DOHH2 (cell line): ENCODE data around the gene TVP23A.

Source experiments
- H3F3A ChIP-seq: fragments of 200-600 bp; sonication (generic), shearing (Covaris generic); 2 replicates; pipeline ENCODE4 v1.6.0; 2016; ENCODE audit warnings: antibody characterized with exemption, mild to moderate bottlenecking; ENCODE audit not compliant: control insufficient read depth, insufficient read depth
- H3K27ac ChIP-seq: fragments of 200-600 bp; sonication (generic); 2 replicates; pipeline ENCODE4 v1.5.1; 2014; ENCODE audit warnings: low read depth, mild to moderate bottlenecking, low read length, moderate library complexity
- H3K27me3 ChIP-seq: fragments of 200-600 bp; sonication (generic); 2 replicates; pipeline ENCODE4 v1.6.1; 2014; ENCODE audit warnings: mild to moderate bottlenecking, low read length, mixed read lengths; ENCODE audit not compliant: control insufficient read depth
- H3K36me3 ChIP-seq: fragments of 200-600 bp; sonication (generic); 2 replicates; pipeline ENCODE4 v1.6.1; 2014; ENCODE audit warnings: mild to moderate bottlenecking, low read length, moderate library complexity, mixed read lengths; ENCODE audit not compliant: control insufficient read depth
- H3K4me1 ChIP-seq: fragments of 200-600 bp; sonication (generic); 2 replicates; pipeline ENCODE4 v1.6.1; 2014; ENCODE audit warnings: mild to moderate bottlenecking, low read length, mixed read lengths; ENCODE audit not compliant: control insufficient read depth
- H3K4me2 ChIP-seq: fragments of 200-600 bp; sonication (generic); 2 replicates; pipeline ENCODE4 v1.6.0; 2014; ENCODE audit warnings: mild to moderate bottlenecking, low read length, moderate library complexity
- H3K4me3 ChIP-seq: fragments of 200-600 bp; sonication (generic); 2 replicates; pipeline ENCODE4 v1.5.1; 2014; ENCODE audit warnings: mild to moderate bottlenecking, low read length, mixed read lengths
- H3K79me2 ChIP-seq: fragments of 200-600 bp; sonication (generic); 2 replicates; pipeline ENCODE4 v1.6.1; 2014; ENCODE audit warnings: mild to moderate bottlenecking, low read length, mixed read lengths; ENCODE audit not compliant: control insufficient read depth
- H3K9me2 ChIP-seq: fragments of 200-600 bp; sonication (generic); replicated peaks from 2 replicates; pipeline ENCODE4 v1.6.1; 2014; ENCODE audit warnings: mild to moderate bottlenecking, low read length, mixed read lengths; ENCODE audit not compliant: control insufficient read depth
- H3K9me3 ChIP-seq: fragments of 200-600 bp; sonication (generic); 2 replicates; pipeline ENCODE4 v1.6.1; 2014; ENCODE audit warnings: antibody characterized with exemption, low read length, mixed read lengths; ENCODE audit not compliant: control insufficient read depth, insufficient read depth
- H4K20me1 ChIP-seq: fragments of 200-600 bp; sonication (generic); 2 replicates; pipeline ENCODE4 v1.6.0; 2014; ENCODE audit warnings: low read depth, mild to moderate bottlenecking, antibody characterized with exemption, low read length, moderate library complexity; ENCODE audit not compliant: control insufficient read depth, insufficient read depth
- EZH2phosphoT487 ChIP-seq: fragments of 200-600 bp; sonication (generic); IDR thresholded peaks from 2 replicates; pipeline ENCODE4 v1.6.1; 2017; ENCODE audit warnings: borderline replicate concordance, mild to moderate bottlenecking, antibody characterized with exemption, low read length, moderate library complexity, mixed read lengths
- TF ChIP-seq, protein P1 (sequence below): fragments of 200-600 bp; sonication (generic); IDR thresholded peaks from one replicate; pipeline ENCODE4 v1.5.1; 2014; ENCODE audit warnings: antibody characterized with exemption, mild to moderate bottlenecking, low read depth, low read length; ENCODE audit not compliant: poor library complexity, severe bottlenecking

TVP23A gene

DNA sequence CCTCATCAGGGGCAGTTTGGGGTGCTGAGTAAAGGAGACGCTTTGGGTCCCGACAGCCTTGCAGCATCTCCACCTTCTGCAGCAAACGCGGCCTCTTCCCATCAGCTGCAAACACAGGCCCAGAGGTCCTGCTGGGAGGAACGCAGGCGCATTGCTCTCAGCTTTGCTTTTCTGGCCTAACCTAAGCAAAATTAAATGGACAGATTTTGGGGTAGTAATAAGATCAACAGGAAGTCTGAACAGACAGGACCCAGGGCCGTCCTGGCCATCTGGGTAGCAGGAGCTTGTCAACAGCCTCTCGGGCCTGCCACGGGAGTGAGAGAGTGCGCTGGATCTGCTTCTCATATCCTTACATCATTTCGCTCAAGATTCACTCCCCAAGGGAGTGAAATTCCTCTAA, 67.8 kb downstream of the TVP23A start:
- no peak for TF ChIP-seq EZH2phosphoT487
- TF ChIP-seq, protein P1, sequence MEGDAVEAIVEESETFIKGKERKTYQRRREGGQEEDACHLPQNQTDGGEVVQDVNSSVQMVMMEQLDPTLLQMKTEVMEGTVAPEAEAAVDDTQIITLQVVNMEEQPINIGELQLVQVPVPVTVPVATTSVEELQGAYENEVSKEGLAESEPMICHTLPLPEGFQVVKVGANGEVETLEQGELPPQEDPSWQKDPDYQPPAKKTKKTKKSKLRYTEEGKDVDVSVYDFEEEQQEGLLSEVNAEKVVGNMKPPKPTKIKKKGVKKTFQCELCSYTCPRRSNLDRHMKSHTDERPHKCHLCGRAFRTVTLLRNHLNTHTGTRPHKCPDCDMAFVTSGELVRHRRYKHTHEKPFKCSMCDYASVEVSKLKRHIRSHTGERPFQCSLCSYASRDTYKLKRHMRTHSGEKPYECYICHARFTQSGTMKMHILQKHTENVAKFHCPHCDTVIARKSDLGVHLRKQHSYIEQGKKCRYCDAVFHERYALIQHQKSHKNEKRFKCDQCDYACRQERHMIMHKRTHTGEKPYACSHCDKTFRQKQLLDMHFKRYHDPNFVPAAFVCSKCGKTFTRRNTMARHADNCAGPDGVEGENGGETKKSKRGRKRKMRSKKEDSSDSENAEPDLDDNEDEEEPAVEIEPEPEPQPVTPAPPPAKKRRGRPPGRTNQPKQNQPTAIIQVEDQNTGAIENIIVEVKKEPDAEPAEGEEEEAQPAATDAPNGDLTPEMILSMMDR, result no peak
- H3K4me1 ChIP-seq, result peaks cover 17% of the 10 kb centered on the region

DNA sequence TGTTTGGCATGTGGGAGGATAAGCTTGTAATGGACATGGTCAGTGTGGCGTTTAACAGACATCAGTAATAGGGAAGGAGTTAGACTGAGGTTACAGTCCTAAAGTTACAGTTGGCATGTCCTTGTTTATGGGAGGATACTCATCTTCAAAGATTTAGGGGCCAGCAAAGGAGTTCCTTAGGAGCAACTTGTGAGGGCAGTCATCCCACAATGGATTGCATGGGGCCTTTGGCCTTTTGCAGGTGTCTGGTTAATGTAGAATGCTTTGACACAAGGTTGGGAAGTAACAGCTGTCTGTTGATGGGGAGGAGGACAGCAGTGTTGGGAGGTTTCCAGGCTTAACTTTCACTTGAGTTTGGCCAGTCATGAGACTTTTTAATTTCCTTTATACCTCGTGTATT, 72.8 kb downstream of the TVP23A start:
- no peaks in the 10 kb centered on the region for H3K9me2 ChIP-seq
- peaks cover 47% of the 10 kb centered on the region for H3K36me3 ChIP-seq
- peaks cover 22% of the 10 kb centered on the region for H3K79me2 ChIP-seq
- H3K4me3 ChIP-seq, result no peak overlapping the region
- H3K9me3 ChIP-seq, result no peaks in the 10 kb centered on the region
- peaks cover 5% of the 10 kb centered on the region for H3F3A ChIP-seq
- no peak for TF ChIP-seq EZH2phosphoT487
- TF ChIP-seq, protein P1, result no peak
- no peaks in the 10 kb centered on the region for H4K20me1 ChIP-seq
- H3K27me3 ChIP-seq, result no peaks in the 10 kb centered on the region
- H3K4me1 ChIP-seq, result peaks cover 42% of the 10 kb centered on the region
- H3K27ac ChIP-seq, result no peak overlapping the region
- H3K4me2 ChIP-seq, result no peak overlapping the region

More for the DNA sequence above, 67.8 kb downstream of the TVP23A start:
- Histone ChIP-seq H3K36me3 (peaks cover 53% of the 10 kb centered on the region), H3K4me2 (no peak overlapping the region), H4K20me1 (no peaks in the 10 kb centered on the region), H3K4me3 (no peak overlapping the region), H3K27me3 (no peaks in the 10 kb centered on the region), H3K9me3 (no peaks in the 10 kb centered on the region), H3K79me2 (peaks cover 6% of the 10 kb centered on the region), H3F3A (peaks cover 5% of the 10 kb centered on the region), H3K9me2 (no peaks in the 10 kb centered on the region), H3K27ac (no peak overlapping the region)

DNA sequence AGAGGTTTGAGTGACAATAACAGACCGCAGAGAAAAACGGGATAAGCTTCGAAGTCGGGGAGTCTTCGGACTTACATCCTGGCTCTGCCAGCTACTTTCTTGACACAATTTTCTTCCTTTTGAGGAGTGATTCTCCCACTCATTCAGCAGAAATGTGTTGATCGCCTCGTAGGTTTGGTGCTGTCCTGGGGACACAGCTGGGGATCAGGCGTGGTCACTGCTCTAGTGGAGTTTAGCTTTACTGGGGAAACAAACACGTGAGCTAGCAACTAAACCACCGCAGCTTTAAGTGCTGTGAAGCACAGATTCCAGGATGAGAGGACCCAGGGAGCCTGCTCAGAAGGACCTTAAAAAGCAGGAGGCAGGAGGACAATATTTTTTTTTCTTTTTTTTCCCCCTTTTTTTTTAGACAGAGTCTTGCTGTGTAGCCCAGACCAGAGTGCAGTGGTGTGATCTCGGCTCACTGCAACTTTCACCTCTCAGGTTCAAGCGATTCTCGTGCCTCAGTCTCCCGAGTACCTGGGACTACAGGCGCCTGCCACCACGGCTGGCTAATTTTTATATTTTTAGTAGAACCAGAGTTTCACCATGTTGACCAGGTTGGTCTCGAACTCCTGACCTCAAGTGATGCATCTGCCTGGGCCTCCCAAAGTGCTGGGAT, 74.1 kb downstream of the TVP23A start:
- H3K27ac ChIP-seq, result no peak overlapping the region
- H4K20me1 ChIP-seq, result no peaks in the 10 kb centered on the region
- H3K4me2 ChIP-seq, result peak overlapping the region; percentile 94
- no peaks in the 10 kb centered on the region for H3K27me3 ChIP-seq
- H3K4me3 ChIP-seq, result peak overlapping the region; percentile 91
- H3K36me3 ChIP-seq, result peaks cover 40% of the 10 kb centered on the region
- no peaks in the 10 kb centered on the region for H3K9me3 ChIP-seq
- no peaks in the 10 kb centered on the region for H3K9me2 ChIP-seq
- peaks cover 47% of the 10 kb centered on the region for H3K4me1 ChIP-seq
- TF ChIP-seq, protein P1, result no peak
- TF ChIP-seq EZH2phosphoT487, result no peak
- H3F3A ChIP-seq, result peaks cover 5% of the 10 kb centered on the region
- peaks cover 22% of the 10 kb centered on the region for H3K79me2 ChIP-seq
